Amygdala (tissue), 56 donors: ENCODE results near the gene SH3RF3.

Experiments used
- DNase-seq, 56 donors: peaks; one replicate each; lab custom pipeline; 2025; lab: John Stamatoyannopoulos, UW

SH3RF3 gene

GRCh38 chr2:109128616-109129355 is at the start of gene SH3RF3:
SH3RF3 (plus strand) TSS chr2:109129205.
- peak in 18 of 56 donors; percentile 10 to 66 (median 31) for DNase-seq

- no peak for DNase-seq
These were observed 49.4 kb upstream of the SH3RF3 start for GRCh38 chr2:109079590-109079989.

- no peak for DNase-seq
These were observed 48.9 kb upstream of the SH3RF3 start for GRCh38 chr2:109080109-109080508.

GRCh38 chr2:109080757-109081156 is 48.2 kb upstream of the SH3RF3 start:
- no peak for DNase-seq

GRCh38 chr2:109081374-109081773 is 47.6 kb upstream of the SH3RF3 start:
- DNase-seq, result no peak

GRCh38 chr2:109083771-109084170 is 45.2 kb upstream of the SH3RF3 start:
- no peak for DNase-seq

- no peak for DNase-seq
These were observed 44.7 kb upstream of the SH3RF3 start for GRCh38 chr2:109084341-109084740.

GRCh38 chr2:109085912-109086742 is 42.9 kb upstream of the SH3RF3 start:
- DNase-seq, result no peak

- no peak for DNase-seq
These were observed 42.3 kb upstream of the SH3RF3 start for GRCh38 chr2:109086743-109087020.

GRCh38 chr2:109087055-109087663 is 41.8 kb upstream of the SH3RF3 start:
- no peak for DNase-seq

GRCh38 chr2:109089602-109090300 is 39.3 kb upstream of the SH3RF3 start:
- DNase-seq, result no peak

GRCh38 chr2:109091526-109091925 is 37.5 kb upstream of the SH3RF3 start:
- DNase-seq, result no peak

- no peak for DNase-seq
These were observed 34.9 kb upstream of the SH3RF3 start for GRCh38 chr2:109094144-109094543.

- no peak for DNase-seq
These were observed 30.6 kb upstream of the SH3RF3 start for GRCh38 chr2:109098251-109098920.

- DNase-seq, result no peak
These were observed 30.1 kb upstream of the SH3RF3 start for GRCh38 chr2:109098921-109099273.

- no peak for DNase-seq
These were observed 26.3 kb upstream of the SH3RF3 start for GRCh38 chr2:109102588-109103233.

- no peak for DNase-seq
These were observed 23.9 kb upstream of the SH3RF3 start for GRCh38 chr2:109105113-109105512.

- DNase-seq, result no peak
These were observed 20.3 kb upstream of the SH3RF3 start for GRCh38 chr2:109108740-109109139.

- DNase-seq, result no peak
These were observed 19.7 kb upstream of the SH3RF3 start for GRCh38 chr2:109109342-109109741.

- DNase-seq, result no peak
These were observed 18.8 kb upstream of the SH3RF3 start for GRCh38 chr2:109110170-109110569.
